K562 (cell line): Measurements from ENCODE around the gene CMTR1. TPM values are rescaled to one million over a fixed set of nuclear protein-coding genes. Genes with fewer than 3 reads are reported as not detected.

ENCODE experiments used
- ATAC-seq: fragments of 200-7000 bp; cut with Tn5 transposase; 3 replicates; pipeline ENCODE4 v1.9.1; 2020; ENCODE audit warnings: moderate library complexity
- BruUV-seq: library from RNA; stranded (reverse); fragments of 400-500 nt; replicated peaks from 2 replicates; lab custom pipeline; 2021; lab: Mats Ljungman, UMichigan
- CTCF ChIA-PET: fragments of 300-600 bp; formaldehyde crosslinking; extraction: SDS; loops from one replicate; lab custom pipeline; 2021; ENCODE audit warnings: low intra/inter-chr PET ratio; lab: Yijun Ruan, JAX
- POLR2A ChIA-PET: fragments of 300-600, 350-650 bp; sonication (Branson Sonifier 250); formaldehyde crosslinking; extraction: SDS; loops from one replicate; lab custom pipeline; 2021; ENCODE audit warnings: antibody characterized with exemption, inconsistent platforms; lab: Yijun Ruan, JAX
- DNase-seq, 4 experiments: peaks; one replicate each; pipeline versions ENCODE4 v3.0.0 to v3.0.0-alpha.2; 2011 to 2018; ENCODE audit warnings: low spot score in 3 of 4, mixed read lengths in 3 of 4; ENCODE audit errors: extremely low read depth in 1 of 4
- FAIRE-seq: peaks from 2 replicates; lab custom pipeline; 2011; peaks lifted over from hg19 to GRCh38; lab: Jason Lieb, UNC
- H2AFZ ChIP-seq: 2 replicates; pipeline ENCODE4 v1.6.0; 2011; ENCODE audit warnings: low read depth, low read length, control low read depth, inconsistent platforms
- H3K27ac ChIP-seq: fragments of 200-600 bp; 3 replicates; pipeline ENCODE4 v1.8.0; 2011; ENCODE audit warnings: low read depth, mild to moderate bottlenecking, control low read depth, inconsistent platforms, low read length, moderate library complexity, mixed read lengths; ENCODE audit errors: extremely low read depth
- H3K27me3 ChIP-seq, 2 experiments: fragments of 300-600 bp in 1 of 2; 2 replicates in 1 of 2; 3 replicates in 1 of 2; pipeline versions ENCODE4 v1.6.0 to v1.8.0; 2011; ENCODE audit warnings: inconsistent platforms in 2 of 2, low read length in 2 of 2, mild to moderate bottlenecking in 1 of 2, mixed read lengths in 1 of 2, moderate library complexity in 1 of 2; ENCODE audit not compliant: control insufficient read depth in 2 of 2, insufficient read depth in 2 of 2
- H3K36me3 ChIP-seq: fragments of 300-600 bp; 3 replicates; pipeline ENCODE4 v1.8.0; 2011; ENCODE audit warnings: mild to moderate bottlenecking, low read length, inconsistent platforms; ENCODE audit not compliant: control insufficient read depth, insufficient read depth
- H3K4me1 ChIP-seq, 2 experiments: fragments of 200-600 bp in 1 of 2; replicated peaks in 1 of 2; 2 replicates in 1 of 2; 3 replicates in 1 of 2; pipeline versions ENCODE4 v1.5.1 to v1.8.0; 2011; ENCODE audit warnings: inconsistent platforms in 2 of 2, low read length in 2 of 2, mild to moderate bottlenecking in 1 of 2, mixed read lengths in 1 of 2, moderate library complexity in 1 of 2; ENCODE audit not compliant: control insufficient read depth in 2 of 2, insufficient read depth in 2 of 2
- H3K4me2 ChIP-seq: 2 replicates; pipeline ENCODE4 v1.6.1; 2011; ENCODE audit warnings: low read length, control low read depth, inconsistent platforms, mixed read lengths; ENCODE audit not compliant: insufficient read depth
- H3K4me3 ChIP-seq: fragments of 200-600 bp; sonication (generic), shearing (Covaris generic); 2 replicates; pipeline ENCODE4 v1.5.1; 2016; ENCODE audit warnings: control low read depth, inconsistent platforms
- H3K79me2 ChIP-seq: fragments of 200-600 bp; 3 replicates; pipeline ENCODE4 v1.8.0; 2011; ENCODE audit warnings: low read length, inconsistent platforms; ENCODE audit not compliant: control insufficient read depth, insufficient read depth
- H3K9ac ChIP-seq, 2 experiments: 2 replicates each; pipeline versions ENCODE4 v1.6.0 to v1.6.1; 2011; ENCODE audit warnings: low read depth in 2 of 2, low read length in 2 of 2, control low read depth in 1 of 2, inconsistent platforms in 1 of 2, mild to moderate bottlenecking in 1 of 2, mixed read lengths in 1 of 2; ENCODE audit not compliant: insufficient read depth in 1 of 2
- H3K9me1 ChIP-seq: one replicate; pipeline ENCODE4 v1.6.0; 2011; ENCODE audit warnings: inconsistent platforms, mild to moderate bottlenecking, low read length, moderate library complexity; ENCODE audit not compliant: control insufficient read depth, insufficient read depth
- H3K9me3 ChIP-seq: replicated peaks from 2 replicates; pipeline ENCODE4 v1.5.1; 2011; ENCODE audit warnings: low read depth, low read length, inconsistent platforms; ENCODE audit not compliant: control insufficient read depth, insufficient read depth
- H4K20me1 ChIP-seq: replicated peaks from 2 replicates; pipeline ENCODE4 v1.6.1; 2011; ENCODE audit warnings: low read length, inconsistent platforms, mixed read lengths; ENCODE audit not compliant: control insufficient read depth, insufficient read depth
- BMI1 ChIP-seq: fragments of 150-350 bp; IDR thresholded peaks from 2 replicates; pipeline ENCODE4 v1.6.1; 2014; ENCODE audit warnings: low read length
- BRD9 ChIP-seq: fragments of 450-650 bp; IDR thresholded peaks from 2 replicates; pipeline ENCODE4 v1.6.1; 2018; ENCODE audit warnings: low read depth; ENCODE audit not compliant: partially characterized antibody
- E2F1 ChIP-seq: sonication (generic); formaldehyde crosslinking; IDR thresholded peaks from 2 replicates; pipeline ENCODE4 v1.8.1; 2023; ENCODE audit warnings: mild to moderate bottlenecking, missing genetic modification reagents, moderate library complexity
- ESRRA ChIP-seq: fragments of 450-650 bp; IDR thresholded peaks from 2 replicates; pipeline ENCODE4 v1.6.1; 2014; ENCODE audit warnings: low read depth, mild to moderate bottlenecking, moderate library complexity, borderline replicate concordance
- ETV6 ChIP-seq, 3 experiments: fragments of 150-350 bp in 1 of 3; sonication (generic) in 1 of 3; formaldehyde crosslinking in 1 of 3; IDR thresholded peaks; 2 replicates each; pipeline versions ENCODE4 v1.6.1 to v1.8.0; 2014 to 2022; ENCODE audit warnings: borderline replicate concordance in 2 of 3, low read depth in 2 of 3, antibody characterized with exemption in 1 of 3, low read length in 1 of 3, mild to moderate bottlenecking in 1 of 3, missing genetic modification reagents in 1 of 3
- NFRKB ChIP-seq: fragments of 450-650 bp; IDR thresholded peaks from 2 replicates; pipeline ENCODE4 v1.6.1; 2016; ENCODE audit warnings: low read depth
- PRDM10 ChIP-seq: fragments of 450-650 bp; IDR thresholded peaks from 2 replicates; pipeline ENCODE4 v1.6.1; 2018; ENCODE audit not compliant: partially characterized antibody
- PTTG1 ChIP-seq: fragments of 450-650 bp; IDR thresholded peaks from 2 replicates; pipeline ENCODE4 v1.6.1; 2016; ENCODE audit warnings: low read depth, mild to moderate bottlenecking, missing genetic modification characterization, missing compliant biosample characterization
- SOX6 ChIP-seq: fragments of 450-650 bp; IDR thresholded peaks from 2 replicates; pipeline ENCODE4 v1.6.1; 2014; ENCODE audit warnings: mild to moderate bottlenecking
- ZC3H11A ChIP-seq: IDR thresholded peaks from 2 replicates; pipeline ENCODE4 v1.6.1; 2012; ENCODE audit warnings: low read depth, low read length, improper control_type of control experiment
- WGBS: fragments of 100-300 bp; shearing (Covaris generic); methylation state at CpG from one replicate; pipeline ENCODE4 v1.1.6; 2016; ENCODE audit warnings: low coverage, mixed read lengths; ENCODE audit not compliant: insufficient coverage; ENCODE audit errors: missing lambda C conversion rate; 5-methylcytosine and 5-hydroxymethylcytosine counted together
- in situ Hi-C: fragments of 300-500 bp; cut with MboI; formaldehyde crosslinking; loops from 4 replicates; pipeline ENCODE4 v1.15.0; 2018; ENCODE audit warnings: inconsistent platforms, mixed read lengths
- intact Hi-C: fragments of 100-400 bp; cut with micrococcal nuclease; formaldehyde crosslinking; loops from 2 replicates; pipeline ENCODE4 v1.14.2; 2022
- polyA plus RNA-seq, 8 experiments: library from polyadenylated mRNA; depleted of rRNA in 4 of 8; stranded (reverse) in 5 of 8; unstranded in 3 of 8; fragments of >200 nt; fragmentation: Nextera tagmentation in 2 of 8; fragmentation: Illumina TruSeq in 1 of 8; extraction: Ambion mirVana in 2 of 8; extraction: Trizol in 1 of 8; gene quantifications; 2 replicates each; pipeline versions ENCODE4 v1.2.1 to v1.2.3, GENCODE V29; 2011 to 2014; ENCODE audit warnings: inconsistent platforms in 1 of 8, missing spikeins in 1 of 8
- total RNA-seq, 7 experiments: library from RNA; depleted of rRNA in 6 of 7; stranded (reverse); fragments of >200 nt in 6 of 7; fragmentation: Illumina TruSeq in 2 of 7; extraction: Trizol in 2 of 7; gene quantifications; 2 replicates each; pipeline versions ENCODE4 v1.2.1 to v1.2.3, GENCODE V29; 2011 to 2021; ENCODE audit warnings: low replicate concordance in 1 of 7
- TF ChIP-seq, protein P1 (sequence below): sonication (generic); formaldehyde crosslinking; IDR thresholded peaks from 2 replicates; pipeline ENCODE4 v1.8.0; 2022; ENCODE audit warnings: mild to moderate bottlenecking, missing genetic modification reagents

The CMTR1 gene
- total and polyA plus RNA-seq, 9 of the 15 experiments (the other 6 are each of a cell fraction or from before 2014, with no cell fraction given), result 2.9 to 63.5 (median 49.5) TPM

GRCh38 chr6:37488476-37488875 is 55.5 kb downstream of the CMTR1 start (continued):
- TF ChIP-seq PRDM10, result no peak
- no peak for TF ChIP-seq NFRKB
- TF ChIP-seq ETV6 (IDR thresholded peaks at IDR 0.05; ENCODE audit: borderline replicate concordance in 1 of 2, low read depth in 2 of 2, low read length in 1 of 2), result no peak
- TF ChIP-seq ETV6 (CRISPR knock-in tag; IDR thresholded peaks at IDR 0.05; ENCODE audit: borderline replicate concordance), result no peak

GRCh38 chr6:37489697-37490336 is 56.8 kb downstream of the CMTR1 start:
- in situ Hi-C loops, result no loop called here
- no peak overlapping the region for H3K4me3 ChIP-seq
- peak overlapping the region in 1 of 2 experiments; percentile 46; a peak in 2 of 4 replicates for H3K9ac ChIP-seq
- FAIRE-seq (no peak), ATAC-seq (peak; percentile 55), DNase-seq (peak in 2 of 4 experiments; percentile 50 to 51)
- H3K4me2 ChIP-seq, result no peak overlapping the region
- ChIA-PET CTCF (interaction anchor here (0.6 kb wide), 1 partner anchor 312 kb away, joined by 3 read pairs; no protein-coding TSS in a partner anchor), POLR2A (interaction anchor here (0.6 kb wide), 1 partner anchor 110 kb away, joined by 3 read pairs; no protein-coding TSS in a partner anchor)
- no peaks in the 10 kb centered on the region for H3K9me3 ChIP-seq
- H3K9me1 ChIP-seq, result no peaks in the 10 kb centered on the region
- no peaks in the 10 kb centered on the region for H3K27me3 ChIP-seq
- H3K27ac ChIP-seq, result no peak overlapping the region
- H4K20me1 ChIP-seq, result peaks cover 18% of the 10 kb centered on the region; the same call in 1 of the 2 replicates
- H3K36me3 ChIP-seq, result no peaks in the 10 kb centered on the region; the same call in 2 of the 3 replicates
- H3K4me1 ChIP-seq, result peaks cover 6 to 29% of the 10 kb centered on the region in 2 experiments; a peak in 4 of 5 replicates
- H2AFZ ChIP-seq, result no peak overlapping the region
- BruUV-seq, result no TSS peak
- no peaks in the 10 kb centered on the region for H3K79me2 ChIP-seq
- WGBS, result 43% methylated on average over 10 of the region's 10 CpGs
- intact Hi-C loops, result loop anchor here (5.0 to 10.0 kb wide), 2 partner anchors 163 to 465 kb away; no protein-coding TSS in a partner anchor
- TF ChIP-seq SOX6 (no peak), ZC3H11A (no peak), PTTG1 (no peak), BMI1 (no peak), ESRRA (no peak), E2F1 (CRISPR knock-in tag) (no peak), BRD9 (no peak)
- TF ChIP-seq, protein P1, sequence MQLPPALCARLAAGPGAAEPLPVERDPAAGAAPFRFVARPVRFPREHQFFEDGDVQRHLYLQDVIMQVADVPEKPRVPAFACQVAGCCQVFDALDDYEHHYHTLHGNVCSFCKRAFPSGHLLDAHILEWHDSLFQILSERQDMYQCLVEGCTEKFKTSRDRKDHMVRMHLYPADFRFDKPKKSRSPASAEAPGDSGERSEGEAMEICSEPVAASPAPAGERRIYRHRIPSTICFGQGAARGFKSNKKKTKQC, result no peak
